GM19099 (cell line): ENCODE results near the gene ACOT9.
A peak's percentile ranks its signal among the peaks of the same experiment; 100 is the strongest.

Experiments used
- POLR2A ChIP-seq: IDR thresholded peaks from 3 replicates; pipeline ENCODE4 v1.6.1; 2011; ENCODE audit warnings: low read depth; ENCODE audit not compliant: insufficient read length; ENCODE audit errors: extremely low read depth

ACOT9 gene, protein sequence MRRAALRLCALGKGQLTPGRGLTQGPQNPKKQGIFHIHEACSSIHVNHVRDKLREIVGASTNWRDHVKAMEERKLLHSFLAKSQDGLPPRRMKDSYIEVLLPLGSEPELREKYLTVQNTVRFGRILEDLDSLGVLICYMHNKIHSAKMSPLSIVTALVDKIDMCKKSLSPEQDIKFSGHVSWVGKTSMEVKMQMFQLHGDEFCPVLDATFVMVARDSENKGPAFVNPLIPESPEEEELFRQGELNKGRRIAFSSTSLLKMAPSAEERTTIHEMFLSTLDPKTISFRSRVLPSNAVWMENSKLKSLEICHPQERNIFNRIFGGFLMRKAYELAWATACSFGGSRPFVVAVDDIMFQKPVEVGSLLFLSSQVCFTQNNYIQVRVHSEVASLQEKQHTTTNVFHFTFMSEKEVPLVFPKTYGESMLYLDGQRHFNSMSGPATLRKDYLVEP

DNA sequence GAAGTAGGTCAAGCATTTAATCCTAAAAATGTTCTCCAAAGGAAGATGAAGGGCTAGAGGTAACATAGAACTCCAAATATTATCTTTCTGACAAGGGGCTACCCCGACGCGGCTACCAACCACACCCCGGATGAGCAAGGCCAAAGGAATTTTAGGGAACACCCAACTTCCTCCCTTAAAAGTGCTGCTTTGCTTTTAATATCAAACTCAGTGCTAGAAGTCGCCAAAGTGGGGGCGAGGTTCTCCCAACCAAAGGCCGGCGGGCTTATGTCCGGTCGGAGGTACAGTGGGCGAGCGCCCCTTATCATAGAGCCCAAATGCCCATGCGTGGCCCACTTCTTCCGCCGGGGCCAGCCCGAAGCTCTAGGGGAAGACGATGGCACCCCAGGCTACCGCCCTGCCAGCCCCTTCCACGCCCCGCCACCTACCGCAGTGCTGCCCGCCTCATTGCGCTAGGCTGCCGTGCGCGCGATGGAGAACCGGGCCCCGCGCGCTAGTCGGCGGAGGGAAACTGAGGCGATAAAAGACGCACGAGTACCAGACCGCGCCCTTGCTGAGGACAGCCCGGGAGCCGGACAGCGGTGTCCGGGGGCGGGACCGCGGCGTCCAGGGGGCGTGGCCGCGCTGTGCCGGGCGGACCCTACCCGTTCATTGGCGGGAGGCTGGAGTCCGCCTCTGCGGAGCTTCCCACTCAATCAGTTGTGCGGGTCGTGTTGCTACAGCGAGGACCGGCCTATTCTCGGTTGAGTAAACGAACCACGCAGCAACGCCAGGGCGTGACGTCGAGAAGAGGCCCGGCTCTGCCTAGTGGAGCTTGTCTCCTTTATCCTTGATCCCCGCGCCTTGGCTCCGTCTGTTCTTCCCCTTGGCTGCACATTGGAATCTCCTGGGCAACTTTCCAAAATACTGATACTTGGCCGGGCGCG is at the start of gene ACOT9:
ACOT9 (minus strand) TSS at position 580 of the 926 bp plus-strand sequence; CDS start at position 448, 132 bp downstream.
- peak; percentile 67 for TF ChIP-seq POLR2A

DNA sequence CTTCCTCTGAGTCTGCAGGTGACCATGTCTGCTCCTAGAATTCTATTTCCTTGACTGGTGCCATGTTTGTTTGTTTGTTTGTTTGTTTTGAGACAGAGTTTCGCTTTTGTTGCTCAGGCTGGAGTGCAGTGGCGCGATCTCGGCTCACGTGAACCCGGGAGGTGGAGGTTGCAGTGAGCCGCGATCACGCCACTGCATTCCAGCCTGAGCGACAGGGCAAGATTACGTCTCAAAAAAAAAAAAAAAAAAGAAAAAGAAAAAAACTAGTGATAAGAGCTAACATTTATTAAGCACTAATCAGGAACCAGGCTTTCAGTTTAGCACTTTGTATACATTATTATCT is 47.0 kb upstream of the ACOT9 start:
- TF ChIP-seq POLR2A: no peak

DNA sequence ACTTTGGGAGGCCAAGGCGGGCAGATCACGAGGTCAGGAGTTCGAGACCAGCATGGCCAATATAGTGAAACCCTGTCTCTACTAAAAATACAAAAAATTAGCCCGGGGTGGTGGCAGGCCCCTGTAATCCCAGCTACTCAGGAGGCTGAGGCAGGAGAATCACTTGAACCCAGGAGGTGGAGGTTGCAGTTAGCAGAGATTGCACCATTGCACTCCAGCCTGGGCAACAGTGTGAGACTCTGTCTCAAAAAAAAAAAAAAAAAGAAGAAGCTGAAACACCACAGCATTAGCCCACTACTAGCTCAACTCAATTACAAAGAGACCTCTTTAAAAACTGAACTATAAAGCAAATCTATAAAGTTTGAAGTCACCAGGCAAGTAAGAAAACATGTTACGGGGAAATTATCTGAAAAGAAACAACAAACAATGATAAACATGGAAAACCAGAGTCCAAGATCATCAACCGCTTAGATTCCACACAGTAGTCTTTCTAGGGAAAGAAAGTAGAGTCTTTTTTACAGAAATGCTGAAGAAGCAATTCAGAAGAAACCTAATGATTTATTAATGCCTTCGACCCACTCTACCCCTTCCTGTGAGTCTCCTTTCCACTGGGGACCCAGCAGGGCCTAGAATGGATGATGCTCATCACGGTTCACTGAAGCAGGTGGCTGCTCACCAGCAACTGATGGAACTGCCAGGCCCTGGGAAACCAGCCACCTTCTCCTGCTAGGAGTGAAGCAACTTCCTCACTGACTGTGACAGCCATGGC is 46.5 kb upstream of the ACOT9 start:
- no peak for TF ChIP-seq POLR2A

DNA sequence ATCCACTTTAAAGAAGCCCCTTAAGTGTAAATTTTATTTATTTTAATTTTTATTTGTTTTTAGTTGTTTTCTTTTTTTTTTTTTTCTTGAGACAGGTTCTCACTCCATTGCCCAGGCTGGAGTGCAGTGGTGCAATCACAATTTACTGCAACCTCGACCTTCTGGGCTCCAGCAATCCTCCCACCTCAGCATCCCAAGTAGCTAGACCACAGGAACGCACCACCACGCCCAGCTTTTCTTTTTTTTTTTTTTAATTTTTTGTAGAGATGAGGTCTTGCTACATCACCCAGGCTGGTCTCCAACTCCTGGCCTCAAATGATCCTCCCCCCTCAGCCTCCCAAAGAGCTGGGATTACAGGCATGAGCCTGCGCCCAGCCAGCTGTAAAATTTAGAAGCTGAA is 45.9 kb upstream of the ACOT9 start:
- TF ChIP-seq POLR2A: no peak

DNA sequence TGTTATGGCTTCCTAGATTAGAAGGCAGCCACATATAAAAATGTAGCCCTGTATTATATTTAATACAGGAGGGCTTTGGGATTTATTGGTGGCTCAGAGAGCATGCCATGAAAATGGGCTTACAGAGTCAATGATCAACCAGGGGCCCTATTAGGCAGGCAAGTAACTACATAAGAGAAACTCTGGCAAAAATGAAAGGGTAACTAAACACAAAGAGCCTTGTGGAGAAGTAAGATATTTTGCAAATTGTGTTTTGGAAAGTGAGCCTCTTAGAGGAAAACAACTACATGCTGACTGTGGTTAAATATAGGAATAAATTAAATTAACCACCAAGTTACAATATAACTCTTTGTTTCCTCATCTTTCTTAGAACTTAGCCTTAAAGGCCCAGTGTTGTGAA is 45.4 kb upstream of the ACOT9 start:
- TF ChIP-seq POLR2A: no peak

DNA sequence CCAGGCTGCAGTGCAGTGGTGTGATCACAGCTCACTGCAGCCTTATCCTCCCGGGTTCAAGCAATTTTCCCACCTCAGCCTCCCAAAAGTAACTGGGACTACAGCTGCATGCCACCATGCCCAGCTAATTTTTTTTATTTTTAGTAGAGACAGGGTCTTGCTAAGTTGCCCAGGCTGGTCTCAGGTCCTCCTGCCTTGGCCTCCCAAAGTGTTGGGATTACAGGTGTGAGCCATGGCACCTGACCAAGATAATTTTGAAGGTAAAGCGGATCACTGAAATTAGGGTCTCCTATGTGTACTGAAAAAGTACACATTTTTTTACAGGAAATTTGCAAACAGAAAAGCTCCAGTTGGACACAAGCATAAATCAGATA is 44.7 kb upstream of the ACOT9 start:
- no peak for TF ChIP-seq POLR2A

DNA sequence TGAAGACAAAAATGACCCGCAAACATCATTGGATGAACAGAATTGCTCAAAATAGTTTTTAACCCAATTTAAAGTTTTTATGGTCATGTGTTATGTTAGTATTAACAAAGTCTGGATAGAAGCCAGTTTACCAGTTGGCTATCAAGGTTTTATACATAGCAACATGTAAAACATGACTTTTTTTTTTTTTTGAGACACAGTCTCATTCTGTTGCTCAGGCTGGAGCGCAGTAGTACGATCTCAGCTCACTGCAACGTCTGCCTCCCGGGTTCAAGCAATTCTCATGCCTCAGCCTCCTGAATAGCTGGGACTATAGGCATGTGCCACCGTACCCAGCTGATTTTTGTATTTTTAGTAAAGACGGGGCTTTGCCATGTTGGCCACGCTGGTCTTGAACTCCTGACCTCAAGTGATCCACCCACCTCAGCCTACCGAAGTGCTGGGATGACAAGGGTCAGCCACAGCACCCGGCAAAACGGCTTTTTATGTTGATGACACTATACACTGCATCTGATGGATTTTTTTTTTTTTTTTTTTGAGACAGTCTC is 43.3 kb upstream of the ACOT9 start:
- no peak for TF ChIP-seq POLR2A

DNA sequence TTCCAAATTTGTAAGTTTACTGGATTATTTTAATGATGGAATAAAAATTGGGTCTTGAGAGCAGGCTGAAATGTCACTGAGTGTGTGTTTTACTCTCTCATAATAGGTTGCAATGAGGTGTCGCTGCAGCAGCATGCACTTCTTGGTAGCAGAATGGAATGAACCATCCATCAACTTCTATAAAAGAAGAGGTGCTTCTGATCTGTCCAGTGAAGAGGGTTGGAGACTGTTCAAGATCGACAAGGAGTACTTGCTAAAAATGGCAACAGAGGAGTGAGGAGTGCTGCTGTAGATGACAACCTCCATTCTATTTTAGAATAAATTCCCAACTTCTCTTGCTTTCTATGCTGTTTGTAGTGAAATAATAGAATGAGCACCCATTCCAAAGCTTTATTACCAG is 42.5 kb upstream of the ACOT9 start:
- TF ChIP-seq POLR2A: no peak

DNA sequence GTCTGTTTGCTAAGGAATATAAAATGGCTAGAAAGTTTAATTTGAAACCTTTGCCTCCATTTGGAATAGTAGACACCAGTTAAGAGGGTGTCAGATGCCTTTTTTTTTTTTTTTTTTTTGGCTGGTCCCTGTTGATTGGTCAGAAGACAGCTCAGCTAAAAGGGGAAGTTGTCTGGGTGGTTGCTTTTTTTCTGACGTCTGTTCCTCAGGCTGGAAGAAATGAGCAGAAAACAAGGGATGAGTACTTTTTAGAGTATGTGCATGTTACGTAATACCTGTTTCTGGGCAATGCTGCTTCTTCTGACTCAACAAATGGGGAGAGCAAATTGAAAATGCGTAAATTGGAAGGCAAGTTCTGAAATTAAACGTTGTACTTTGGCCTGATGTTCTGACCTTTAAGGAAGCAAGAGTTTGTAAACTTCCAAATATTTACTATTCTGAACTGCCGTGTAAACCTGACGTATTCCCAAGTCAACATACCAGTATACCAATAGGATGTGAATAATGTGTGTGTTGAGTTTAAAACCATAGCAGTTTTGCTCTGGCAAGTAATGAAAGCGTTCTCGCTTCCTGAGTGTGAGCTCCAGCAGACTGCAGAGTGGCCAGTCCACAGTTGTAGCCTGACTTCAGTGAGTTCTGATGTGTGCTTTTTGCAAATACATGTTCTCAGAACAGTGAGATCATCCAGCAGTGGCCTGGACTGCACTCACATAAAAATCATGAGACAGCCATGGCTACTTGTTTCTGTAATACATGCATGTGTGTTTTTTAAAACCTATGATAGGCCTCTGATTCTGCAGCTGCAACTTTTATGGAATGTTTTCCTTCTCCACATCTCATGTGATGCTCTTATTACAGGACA is 41.6 kb upstream of the ACOT9 start:
- peak; percentile 29 for TF ChIP-seq POLR2A

DNA sequence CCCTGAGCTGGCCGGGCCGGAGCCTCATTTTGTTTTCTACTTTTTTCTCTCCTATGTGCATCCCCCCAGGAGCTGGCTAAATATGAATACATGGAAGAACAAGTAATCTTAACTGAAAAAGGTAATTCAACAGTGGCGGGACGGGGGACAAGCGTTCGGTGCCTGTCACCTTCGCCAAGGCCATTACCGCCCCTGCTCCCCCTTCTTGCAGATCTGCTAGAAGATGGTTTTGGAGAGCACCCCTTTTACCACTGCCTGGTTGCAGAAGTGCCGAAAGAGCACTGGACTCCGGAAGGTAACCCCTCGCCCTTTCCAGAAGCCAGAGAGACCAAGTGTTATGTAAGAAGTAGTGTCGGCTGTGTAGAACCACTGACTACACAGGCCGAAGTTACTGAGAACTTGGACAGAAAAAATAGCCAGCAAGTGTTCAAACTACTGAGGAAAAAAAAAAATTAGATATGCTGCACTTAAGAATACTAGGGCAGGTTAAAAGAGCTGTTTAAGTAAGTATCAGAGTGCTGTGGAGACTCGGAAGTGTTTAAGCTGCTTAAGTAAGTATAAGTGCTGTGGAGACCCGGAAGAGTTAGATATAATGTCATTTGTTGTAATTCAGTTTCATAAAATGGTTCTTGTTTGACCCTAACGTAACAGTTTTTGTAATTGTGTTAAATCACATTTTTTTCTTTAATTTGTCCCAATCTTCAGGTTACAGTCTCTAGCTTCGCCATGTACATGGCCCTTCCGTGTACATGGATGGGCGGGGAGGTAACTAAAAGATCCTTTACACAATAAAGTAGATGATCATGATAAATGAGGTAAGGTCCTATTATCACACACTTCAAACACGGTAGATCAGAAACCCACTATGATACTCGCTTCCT is 40.8 kb upstream of the ACOT9 start:
- no peak for TF ChIP-seq POLR2A

DNA sequence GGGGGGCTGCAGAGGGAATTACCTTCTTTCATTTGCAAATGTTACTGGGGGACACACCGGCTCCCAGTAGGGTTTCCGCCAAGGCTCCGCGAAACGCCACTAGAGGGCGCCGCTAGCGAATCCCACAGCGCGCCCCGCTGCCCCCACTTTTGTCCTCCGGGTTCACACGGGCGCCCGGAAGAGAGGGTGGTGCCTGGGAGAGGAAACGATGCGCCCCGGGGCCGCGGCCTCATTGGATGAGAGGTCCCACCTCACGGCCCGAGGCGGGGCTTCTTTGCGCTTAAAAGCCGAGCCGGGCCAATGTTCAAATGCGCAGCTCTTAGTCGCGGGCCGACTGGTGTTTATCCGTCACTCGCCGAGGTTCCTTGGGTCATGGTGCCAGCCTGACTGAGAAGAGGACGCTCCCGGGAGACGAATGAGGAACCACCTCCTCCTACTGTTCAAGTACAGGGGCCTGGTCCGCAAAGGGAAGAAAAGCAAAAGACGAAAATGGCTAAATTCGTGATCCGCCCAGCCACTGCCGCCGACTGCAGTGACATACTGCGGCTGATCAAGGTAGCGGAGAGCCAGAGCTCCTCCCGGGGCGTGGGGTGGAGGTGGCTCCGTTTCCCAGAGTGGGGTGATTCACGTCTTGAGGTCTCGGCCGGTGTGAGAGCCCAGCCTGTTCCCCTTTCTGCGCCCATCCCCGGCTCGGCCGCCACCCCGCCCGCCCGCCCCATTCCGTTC is 40.0 kb upstream of the ACOT9 start, which contains the start of gene SAT1:
SAT1 (plus strand) TSS at position 311 of the 726 bp plus-strand sequence; CDS start at position 490, 179 bp downstream.
- TF ChIP-seq POLR2A: peak; percentile 100

DNA sequence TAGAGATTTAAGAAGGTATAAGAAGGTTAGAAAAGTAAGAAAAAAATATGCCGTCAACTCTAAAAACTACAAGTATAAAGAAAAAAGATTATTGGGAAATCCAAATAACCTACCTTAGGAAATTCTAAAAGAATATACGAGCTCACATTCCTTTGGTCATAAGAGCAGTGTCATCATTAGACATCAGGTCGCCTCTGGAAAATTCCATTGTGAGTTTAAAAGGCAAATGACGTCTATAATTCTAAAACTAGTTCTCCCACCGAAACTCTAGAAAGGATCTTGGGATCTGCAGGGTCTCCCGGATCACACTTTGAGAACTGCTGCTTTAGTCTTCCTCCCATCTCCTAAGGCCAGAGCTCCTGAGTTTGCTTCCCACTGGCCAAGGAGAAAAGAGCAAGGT is 39.4 kb upstream of the ACOT9 start:
- no peak for TF ChIP-seq POLR2A
